HG03097 (cell line): Measurements from ENCODE around the gene USF1.
"Not testable (repeated sequence)": the region's sequence is repeated elsewhere in the genome, so short reads cannot be mapped to it uniquely, and the experiment has no call there.

Source experiments
- ATAC-seq: cut with Tn5 transposase; IDR thresholded peaks from one replicate; pipeline ENCODE4 v1.9.1; 2021; ENCODE audit not compliant: unreplicated experiment, low FRiP score

The USF1 gene

DNA sequence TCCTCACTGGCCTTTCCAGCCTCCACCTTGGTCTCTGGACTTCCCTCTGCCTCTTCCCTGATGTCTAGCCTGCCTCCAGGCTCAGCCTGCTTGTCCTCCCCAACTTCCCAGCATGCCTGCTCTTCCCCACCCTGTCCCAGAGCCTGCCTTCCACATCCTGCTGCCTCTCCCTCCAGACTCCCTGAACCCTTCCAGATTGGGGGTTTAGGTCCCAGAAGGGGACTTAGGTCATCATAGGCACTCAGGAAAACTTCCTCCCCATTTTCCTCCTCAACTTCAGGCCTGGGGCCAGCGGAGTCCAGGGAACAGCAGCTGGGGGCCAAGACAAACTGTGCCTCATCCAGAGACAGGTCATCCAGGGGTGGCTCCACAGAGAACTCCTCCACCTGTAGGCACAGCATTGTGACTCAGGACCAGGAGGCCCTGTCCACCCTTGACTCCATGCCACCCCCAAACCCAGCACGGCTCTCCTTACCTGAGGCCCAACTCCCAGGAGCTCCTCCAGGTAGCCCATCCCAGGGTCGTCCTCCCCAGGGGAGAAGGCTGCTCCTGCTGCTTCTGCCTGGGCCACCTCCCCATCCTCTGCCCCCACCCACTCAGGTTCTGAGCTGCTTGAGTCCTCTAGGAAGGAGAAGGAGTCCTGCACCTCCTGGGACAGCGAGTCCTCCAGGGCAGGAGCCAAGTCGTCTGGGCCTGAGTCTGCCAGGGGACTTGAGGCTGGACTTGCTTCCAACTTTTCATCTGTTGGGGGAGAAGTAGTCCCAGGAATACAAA is 3.4 kb upstream of the USF1 start:
- ATAC-seq, result no peak

DNA sequence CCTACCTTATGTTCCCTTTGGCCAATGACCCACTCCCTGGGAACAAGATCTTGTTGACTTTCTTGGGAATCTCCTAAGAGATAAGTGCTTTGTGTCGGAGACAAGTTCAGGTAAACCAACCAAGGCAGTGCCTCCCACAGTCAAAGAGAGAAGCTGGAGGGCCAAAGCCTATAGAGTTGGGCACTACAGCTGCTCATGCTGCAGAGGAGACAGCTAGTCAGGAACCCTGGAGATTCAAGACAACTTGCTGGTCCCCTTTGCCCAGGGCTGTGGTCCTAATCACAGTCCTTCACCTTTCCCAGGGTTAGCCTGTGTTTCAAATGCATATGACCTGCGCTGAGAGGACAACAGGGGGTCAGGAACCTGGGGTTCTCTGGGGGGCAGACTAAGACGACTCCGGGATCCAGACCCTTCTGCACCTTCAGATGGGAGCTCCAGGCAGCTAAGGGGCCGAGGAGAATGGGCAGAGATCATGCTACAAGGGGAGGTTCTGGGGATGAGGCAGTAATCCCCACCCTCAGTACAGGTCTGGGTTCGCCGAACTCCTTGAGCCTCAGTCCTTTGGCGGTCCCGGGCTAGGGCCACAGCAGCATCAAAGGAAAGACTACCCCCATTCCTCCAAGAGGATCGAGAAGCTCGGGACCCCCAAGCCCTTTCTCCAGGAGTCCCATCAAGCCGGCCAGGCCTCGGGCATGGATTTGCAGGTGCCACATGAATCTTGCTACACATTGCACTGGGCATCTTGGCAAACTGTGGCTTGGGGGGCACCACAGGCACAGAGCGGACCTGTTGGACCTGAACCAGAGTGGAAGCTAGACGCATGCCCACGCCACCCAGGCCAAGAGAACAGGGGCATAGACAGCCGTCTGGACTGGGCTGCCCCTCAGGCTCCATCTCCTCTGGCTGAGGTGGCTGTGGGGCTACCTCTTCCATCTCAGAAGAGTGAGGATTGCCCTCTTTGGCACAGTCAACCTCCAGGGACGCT is 2.0 kb upstream of the USF1 start:
- no peak for ATAC-seq

DNA sequence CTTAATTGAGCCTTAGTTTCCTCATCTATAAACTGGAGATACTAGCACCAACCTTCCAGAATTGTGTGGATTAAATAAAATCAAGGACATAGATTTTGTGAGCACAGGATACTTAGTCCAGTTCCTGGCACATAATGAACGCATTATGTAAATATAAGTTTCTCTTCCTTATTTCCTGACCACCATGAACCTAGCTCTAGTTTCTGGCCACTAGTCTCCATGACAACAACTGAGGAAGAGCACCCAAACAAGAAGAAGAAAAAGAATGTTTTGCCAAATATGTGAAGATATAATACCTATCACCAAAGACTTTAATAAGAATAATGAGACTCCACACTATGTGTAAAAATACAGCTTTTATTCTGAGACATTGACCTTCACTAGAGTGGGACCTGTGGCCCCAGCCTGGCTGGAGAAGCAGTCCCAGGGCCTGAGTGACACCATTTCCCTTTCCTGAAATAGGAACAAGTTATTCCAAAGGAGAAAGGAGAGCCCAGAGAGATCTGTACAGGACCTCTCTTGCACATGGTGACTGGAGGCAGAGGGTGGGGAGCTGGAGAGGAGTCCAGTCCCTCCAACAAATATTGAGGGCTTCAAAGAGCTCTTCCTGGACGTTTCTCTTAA is 940 bp upstream of the USF1 start:
- ATAC-seq, result peak; percentile 39

DNA sequence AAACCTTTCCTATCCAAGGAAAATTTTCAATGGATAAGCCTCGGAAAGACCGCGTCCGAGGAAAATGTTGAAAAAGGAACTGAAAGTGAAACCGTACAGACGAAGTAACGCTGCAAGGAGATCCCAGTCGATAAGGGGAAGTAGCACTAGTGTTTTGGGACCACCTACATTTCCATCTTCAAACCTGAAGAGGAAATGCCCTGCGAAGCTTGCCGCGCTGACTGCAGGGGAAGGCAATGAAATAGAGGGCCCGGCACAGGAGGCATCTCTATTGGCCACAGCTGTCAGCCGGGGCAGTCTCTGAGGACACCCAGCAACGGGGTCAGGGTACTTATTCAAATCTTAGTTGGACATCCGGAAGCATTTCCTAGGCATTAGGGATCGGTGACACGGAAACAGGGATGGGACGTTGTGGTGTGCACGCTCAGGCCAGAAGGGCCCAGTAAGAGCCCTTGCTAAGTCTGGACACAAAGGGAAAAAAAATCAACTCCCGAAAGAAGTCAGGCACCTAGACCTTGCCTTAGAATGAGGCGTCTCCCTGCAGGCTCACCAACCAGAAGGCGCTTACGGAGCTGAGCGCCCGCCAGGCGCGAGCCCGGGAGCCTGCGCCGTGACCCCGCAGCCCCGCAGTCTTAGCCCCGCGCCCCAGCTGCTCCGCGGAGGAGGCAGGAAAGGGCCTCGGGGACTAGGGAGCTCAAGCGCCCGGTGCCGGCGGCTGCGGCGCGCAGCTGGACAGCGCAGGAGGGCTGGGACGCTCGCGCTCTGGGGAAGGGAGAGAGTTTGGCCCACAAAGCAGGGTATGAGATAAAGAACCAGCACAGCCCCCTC is 655 bp downstream of the USF1 start:
- peak; percentile 33 for ATAC-seq

DNA sequence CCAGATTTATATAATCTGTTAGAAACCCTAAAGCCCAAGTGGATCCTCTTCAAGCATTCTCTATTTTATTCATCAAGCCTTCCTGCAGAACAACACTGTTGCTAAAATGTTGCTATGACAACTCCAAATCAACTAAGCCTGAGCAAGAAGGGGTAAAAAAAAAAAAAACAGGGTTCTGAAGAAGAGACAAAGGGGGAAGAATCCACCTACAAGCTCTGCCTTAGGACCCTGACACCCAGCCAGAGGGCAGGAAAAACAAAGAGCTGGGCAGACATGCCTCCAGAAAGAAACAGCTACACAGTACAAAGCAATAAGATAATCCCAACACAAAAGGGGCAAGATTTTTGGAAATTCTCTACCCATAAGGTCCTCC is 1.3 kb downstream of the USF1 start:
- no peak for ATAC-seq

DNA sequence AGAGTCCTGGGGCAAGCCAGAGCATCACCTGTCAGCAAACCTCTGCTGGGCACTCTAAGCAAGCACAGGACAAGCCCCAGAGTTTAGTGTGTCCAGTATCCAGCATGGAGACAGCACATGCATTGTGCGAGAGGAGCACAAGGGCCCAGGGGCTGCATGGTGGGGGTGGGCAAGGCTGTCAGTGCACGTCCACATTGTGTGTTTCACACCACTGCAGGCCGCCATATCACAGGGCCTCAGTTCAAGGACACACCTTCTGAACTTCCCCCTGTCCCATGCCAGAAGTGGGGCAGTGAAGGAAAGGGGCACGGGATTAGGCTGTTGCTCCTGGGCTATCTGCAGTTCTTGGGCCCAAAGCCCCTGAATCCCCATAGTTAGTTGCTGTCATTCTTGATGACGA is 6.2 kb downstream of the USF1 start:
- no peak for ATAC-seq

DNA sequence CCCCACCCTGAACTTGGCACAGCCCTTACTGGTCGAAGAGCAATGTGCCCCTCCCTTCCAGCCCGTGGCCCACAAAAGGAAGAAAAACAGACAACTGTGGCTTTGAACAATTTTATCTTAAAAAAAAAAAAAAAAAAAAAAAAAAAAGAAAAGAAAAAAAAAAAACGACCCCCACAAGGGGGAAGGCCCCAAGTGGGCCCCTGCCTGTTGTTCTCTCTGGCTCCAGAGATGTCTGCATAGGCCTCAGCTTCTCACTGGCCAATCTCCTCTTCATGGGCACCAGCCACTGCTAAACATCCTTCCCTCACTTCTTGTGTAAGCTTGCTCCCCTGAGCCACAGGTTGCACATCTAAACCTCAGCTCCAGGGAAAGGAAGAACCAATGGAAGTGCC is 6.6 kb downstream of the USF1 start:
- ATAC-seq, result no peak

DNA sequence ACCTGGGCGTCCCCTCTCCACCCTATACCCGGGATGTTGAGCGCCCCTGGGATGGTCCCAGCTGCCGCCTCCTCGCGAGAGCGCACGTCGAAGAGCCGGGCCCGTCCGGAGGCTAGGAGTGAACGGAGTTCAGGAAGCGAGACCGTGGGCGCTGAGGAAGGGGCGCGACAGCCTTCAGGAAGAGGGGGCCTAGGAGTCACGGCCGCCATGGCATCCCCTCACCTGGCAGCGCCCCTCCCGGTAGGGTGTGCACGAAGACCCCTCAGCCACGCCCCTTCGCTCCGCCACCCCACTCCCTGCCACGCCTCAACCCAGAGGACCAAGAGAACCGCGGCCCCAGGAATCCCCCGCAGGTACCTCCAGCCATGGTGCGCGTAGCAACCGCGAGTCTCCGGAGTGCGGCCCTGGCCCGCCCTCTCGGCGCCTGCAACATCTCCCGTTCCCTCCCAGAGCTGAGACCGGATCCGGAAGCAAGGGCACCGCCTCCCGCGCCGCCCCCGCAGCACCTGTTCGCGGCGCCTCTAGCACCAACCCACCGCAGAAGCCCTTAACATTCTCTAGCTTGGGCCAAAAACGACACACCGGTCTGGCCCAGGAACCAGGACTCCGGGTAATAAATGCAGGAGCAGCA is 7.1 kb downstream of the USF1 start, which contains the start of gene TSTD1:
Gene TSTD1 (minus strand): TSS at position 442 of the 631 bp plus-strand sequence. CDS start 75 bp downstream, at position 367.
- ATAC-seq, result peak; percentile 62

DNA sequence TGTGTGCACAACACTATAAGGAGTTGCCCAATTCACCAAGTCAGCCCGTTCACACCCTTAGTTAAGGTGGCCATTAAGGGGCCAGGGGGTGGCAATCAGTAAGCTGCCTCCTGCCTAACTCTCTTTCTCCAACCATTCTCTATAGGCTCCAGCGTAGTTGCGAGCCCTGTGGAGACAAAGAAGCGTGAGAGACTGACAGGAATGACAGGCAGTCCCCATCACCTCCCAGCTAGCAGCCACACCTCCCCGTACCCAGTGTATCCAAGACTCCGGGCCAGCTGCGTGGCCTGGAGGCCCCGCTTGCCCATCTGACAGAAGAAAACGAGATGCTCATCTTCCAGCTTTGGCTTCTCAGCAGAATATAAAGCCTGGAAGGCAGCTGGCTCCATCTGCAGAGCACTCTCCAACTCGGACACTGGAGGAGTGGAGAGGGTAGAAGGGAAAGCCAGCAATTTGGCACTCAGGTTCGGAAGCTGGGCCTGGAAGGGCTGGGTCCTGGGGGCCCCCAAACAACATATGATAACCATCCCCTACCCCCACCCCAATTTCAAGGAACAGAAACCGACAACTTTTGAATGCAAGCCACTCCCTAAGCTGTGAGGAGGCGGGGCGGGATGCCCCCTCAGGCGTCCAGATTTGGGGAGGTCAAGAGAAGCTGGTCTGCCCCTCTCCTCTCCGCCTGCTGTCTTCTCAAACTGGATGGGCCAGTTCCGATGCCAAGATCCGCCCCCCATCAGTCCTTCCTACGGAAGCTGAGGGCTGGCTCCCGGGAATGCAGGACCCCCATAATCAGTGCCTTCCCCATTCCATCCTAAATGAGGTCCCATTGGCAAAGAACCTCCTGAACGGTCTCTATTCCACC is 7.9 kb downstream of the USF1 start:
- ATAC-seq, result no peak

DNA sequence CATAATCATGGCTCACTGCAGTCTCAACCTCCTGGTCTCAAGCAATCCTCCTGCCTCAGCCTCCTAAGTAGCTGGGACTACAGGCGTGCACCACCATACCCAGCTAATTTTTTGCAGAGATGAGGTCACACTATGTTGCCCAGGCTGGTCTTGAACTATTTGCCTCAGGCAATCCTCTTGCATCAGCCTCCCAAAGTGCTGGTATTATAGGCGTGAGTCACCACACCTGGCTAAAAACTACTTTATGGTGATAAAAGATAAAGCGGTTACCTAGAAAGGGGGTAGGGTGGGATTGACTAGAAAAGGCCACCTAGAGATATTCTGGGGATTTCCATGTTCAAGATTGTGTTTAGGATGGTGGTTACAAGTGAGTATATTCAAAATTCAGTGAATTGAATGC is 12.0 kb downstream of the USF1 start:
- no peak for ATAC-seq

DNA sequence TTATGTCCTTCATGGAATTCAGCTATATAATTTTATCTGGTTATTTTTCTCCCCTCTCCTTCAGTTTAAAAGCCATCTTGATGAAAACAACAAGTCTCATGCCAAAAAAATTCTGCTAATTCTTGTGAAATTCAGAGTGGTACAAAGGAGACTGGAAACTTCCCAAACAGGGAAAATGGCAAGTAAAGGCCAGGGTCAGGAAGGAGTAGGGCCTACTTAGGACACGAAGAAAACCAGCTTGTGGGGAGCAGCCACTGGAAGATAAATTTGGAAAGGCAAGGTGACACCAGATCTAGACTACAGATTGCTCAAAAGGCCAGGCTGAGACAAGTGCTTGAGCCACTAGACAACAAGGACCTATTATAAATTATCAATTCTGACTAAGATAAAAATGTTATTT is 13.4 kb downstream of the USF1 start:
- ATAC-seq, result no peak

DNA sequence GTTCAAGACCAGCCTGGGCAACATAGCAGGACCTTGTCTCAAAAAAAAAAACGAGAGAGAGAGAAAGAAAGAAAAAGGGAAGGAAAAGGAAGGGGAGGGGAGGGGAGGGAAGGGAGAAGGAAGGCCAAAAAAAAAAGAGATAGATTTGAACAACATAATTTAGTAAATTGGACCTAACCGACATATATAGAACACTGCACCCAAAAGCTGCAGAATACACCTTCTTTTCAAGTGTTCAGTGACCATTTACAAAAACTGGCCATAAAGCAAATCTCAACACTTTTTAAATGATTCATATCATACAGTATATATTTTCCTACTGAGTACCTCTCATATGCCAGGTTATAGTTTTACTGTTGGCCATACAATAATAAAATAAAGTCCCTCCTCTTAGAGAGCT is 13.9 kb downstream of the USF1 start:
- ATAC-seq, result no peak

DNA sequence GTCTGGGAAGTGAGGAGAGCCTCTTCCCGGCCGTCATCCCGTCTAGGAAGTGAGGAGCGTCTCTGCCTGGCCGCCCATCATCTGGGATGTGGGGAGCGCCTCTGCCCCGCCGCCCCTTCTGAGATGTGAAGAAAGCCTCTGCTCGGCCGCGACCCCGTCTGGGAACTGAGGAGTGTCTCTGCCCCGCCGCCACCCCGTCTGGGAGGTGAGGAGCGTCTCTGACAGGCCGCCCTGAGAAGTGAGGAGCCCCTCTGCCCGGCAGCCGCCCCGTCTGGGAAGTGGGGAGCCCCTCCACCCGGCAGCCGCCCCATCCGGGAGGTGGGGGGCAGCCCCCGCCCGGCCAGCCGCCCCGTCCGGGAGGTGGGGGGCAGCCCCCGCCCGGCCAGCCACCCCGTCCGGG is 16.3 kb downstream of the USF1 start:
- not testable (repeated sequence) for ATAC-seq

DNA sequence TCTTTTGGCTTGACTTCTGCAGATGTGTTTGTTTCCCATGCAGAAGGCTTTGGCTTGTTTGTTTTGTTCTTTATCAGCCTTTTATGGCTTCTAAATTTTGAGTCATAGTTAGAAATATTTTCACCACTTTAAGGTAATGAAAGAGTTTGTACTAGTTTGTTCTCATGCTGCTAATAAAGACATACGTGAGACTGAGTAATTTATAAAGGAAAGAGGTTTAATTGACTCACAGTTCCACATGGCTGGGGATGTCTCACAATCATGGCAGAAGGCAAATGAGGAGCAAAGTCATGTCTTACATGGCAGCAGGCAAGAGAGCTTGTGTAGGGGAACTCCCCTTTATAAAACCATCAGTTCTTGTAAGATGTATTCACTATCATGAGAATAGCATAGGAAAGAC is 18.8 kb downstream of the USF1 start:
- ATAC-seq, result not testable (repeated sequence)

DNA sequence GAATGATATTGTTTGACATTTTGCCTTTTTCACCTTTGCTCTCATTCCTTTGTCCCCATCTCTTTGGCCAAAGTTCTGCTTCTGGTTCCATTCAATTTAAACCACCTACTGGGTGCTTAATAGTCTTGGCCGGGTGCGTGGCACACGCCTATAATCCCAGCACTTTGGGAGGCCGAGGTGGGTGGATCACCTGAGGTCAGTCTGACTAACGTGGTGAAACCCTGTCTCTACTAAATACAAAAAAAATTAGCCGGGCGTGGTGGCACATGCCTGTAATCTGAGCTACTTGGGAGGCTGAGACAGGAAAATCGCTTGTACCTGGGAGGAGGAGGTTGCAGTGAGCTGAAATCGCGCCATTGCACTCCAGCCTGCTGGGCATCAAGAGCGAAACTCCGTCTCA is 23.3 kb downstream of the USF1 start:
- ATAC-seq, result not testable (repeated sequence)

DNA sequence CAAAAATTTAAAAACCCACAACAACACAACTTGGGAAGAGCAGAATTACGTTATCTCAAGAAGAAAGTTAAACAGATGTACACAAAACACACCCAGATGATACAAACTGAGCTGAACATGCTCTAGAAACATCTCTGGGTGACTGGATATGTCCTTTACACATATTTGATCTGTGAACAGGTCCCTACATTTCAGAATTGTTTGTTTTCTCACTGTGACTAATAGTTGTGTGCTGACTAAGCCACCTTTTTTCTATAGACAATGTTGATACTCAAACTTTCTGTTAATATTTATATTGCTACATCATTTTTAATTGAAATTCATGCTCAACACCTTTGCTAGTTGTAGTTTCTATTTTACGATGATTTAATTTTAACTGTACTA is 23.8 kb downstream of the USF1 start:
- ATAC-seq, result no peak

DNA sequence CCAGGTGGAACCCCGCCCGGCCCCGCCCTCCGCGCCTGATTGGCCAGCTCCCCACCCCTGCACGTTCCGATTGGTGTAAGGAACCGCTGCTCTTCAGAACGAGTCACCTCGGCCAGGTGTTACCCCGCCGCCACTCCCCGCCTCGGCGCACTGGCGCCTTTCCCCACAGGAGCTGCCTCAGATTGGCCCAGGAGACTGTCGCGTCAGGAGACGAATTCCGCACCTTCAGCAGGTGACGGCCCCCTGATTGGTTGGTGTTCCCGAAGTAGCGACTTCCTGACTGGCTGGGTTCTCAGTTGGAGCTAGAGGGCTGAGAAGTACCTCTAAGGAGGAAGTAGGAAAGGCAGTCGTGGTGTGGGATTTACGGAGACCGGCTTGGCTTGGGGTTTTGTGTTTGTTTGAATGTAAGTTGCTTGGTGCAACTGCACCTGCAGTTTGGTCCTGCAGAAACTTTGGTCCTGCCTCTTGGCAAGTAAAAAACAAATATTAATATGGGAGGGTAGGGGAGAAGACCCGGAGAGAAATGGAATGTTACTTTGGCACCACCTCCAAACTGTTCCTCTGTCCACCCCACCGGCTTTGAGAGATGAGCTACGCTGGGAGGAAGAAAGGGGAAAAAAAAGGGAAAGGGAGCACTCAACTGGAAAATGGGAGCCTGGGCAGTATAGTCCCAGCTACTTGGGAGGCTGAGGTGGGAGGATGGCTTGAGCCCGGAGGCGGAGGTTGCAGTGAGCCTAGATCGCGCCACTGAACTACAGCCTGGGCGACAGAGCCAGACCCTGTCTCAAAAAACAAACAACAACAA is 24.4 kb downstream of the USF1 start:
- peak; percentile 68 for ATAC-seq

DNA sequence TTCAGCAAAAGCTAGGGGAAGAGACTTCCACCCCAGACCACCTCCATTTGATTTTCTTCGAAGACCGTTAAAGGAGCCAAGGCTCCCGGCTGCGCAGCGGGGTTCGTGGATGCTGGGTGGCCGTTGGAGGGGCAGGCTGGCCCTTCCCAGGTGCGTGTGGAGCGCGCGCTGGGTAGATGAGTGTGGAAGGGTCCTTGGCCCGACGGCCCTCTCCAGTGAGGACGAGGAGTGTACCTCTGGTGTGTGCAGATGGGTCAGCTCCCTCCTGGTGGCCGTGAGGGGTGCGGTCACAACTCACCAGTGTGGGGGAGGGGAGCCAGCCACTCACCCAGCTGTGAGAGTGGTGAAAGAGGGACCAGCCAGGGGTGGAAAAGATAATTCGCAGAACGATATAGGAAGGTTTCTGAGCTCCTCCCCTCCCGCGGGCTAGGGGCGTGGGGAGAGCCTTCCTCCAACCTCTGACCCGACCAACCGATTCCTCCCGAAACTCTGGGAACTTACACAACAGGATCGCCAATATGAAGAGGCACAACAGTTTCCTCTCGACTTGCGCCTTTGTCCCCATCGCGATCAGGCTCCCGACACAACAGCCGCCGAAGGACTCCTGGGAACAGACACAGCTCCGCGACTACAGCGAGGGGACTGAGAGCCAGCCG is 25.1 kb downstream of the USF1 start, which contains the start of gene F11R:
Gene F11R (minus strand): TSS at position 644 of the 656 bp plus-strand sequence. CDS start 79 bp downstream, at position 565.
- ATAC-seq, result peak; percentile 31
